Tibial artery (tissue), 4 donors: ENCODE measurements around the gene POLD2.

Source experiments
- DNase-seq, 2 donors: peaks; one replicate each; pipeline ENCODE4 v3.0.0-alpha.2; 2019
- H3K27ac ChIP-seq, 2 donors: fragments of 200-600 bp; sonication (generic) in 1 of 2; 1 replicate in 1 of 2; 2 replicates in 1 of 2; pipeline ENCODE4 v1.5.1; 2018 to 2019; ENCODE audit warnings: mild to moderate bottlenecking in 1 of 2
- H3K27me3 ChIP-seq, 2 donors: fragments of 200-600 bp; sonication (generic) in 1 of 2; one replicate each; pipeline versions ENCODE4 v1.5.1 to v1.6.0; 2016 to 2019
- H3K36me3 ChIP-seq, 3 donors: fragments of 200-600 bp; sonication (generic) in 2 of 3; one replicate each; pipeline ENCODE4 v1.5.1; 2016 to 2019; ENCODE audit warnings: mild to moderate bottlenecking in 2 of 3
- H3K4me1 ChIP-seq, 4 donors: fragments of 200-600 bp; sonication (generic) in 2 of 4; 1 replicate in 3 of 4; 2 replicates in 1 of 4; pipeline ENCODE4 v1.5.1; 2016 to 2019
- H3K4me3 ChIP-seq, 2 donors: fragments of 200-600 bp; sonication (generic) in 1 of 2; 1 replicate in 1 of 2; 2 replicates in 1 of 2; pipeline ENCODE4 v1.5.1; 2018 to 2019; ENCODE audit warnings: mild to moderate bottlenecking in 2 of 2
- H3K9me3 ChIP-seq, 3 donors: fragments of 200-600 bp; sonication (generic) in 1 of 3; one replicate each; pipeline ENCODE4 v1.5.1; 2016 to 2019
- intact Hi-C: fragments of 100-400 bp; cut with DNase I; formaldehyde crosslinking; loops from one replicate; pipeline ENCODE4 v1.15.0; 2023; ENCODE audit warnings: low total_unique reads
- TF ChIP-seq, protein P1 (sequence below), 2 experiments: fragments of 200-600 bp in 1 of 2; fragments of 450-650 bp in 1 of 2; IDR thresholded peaks; one replicate each; pipeline ENCODE4 v1.5.1; 2017 to 2019; ENCODE audit warnings: antibody characterized with exemption in 2 of 2, mild to moderate bottlenecking in 1 of 2, moderate library complexity in 1 of 2

The POLD2 gene

DNA sequence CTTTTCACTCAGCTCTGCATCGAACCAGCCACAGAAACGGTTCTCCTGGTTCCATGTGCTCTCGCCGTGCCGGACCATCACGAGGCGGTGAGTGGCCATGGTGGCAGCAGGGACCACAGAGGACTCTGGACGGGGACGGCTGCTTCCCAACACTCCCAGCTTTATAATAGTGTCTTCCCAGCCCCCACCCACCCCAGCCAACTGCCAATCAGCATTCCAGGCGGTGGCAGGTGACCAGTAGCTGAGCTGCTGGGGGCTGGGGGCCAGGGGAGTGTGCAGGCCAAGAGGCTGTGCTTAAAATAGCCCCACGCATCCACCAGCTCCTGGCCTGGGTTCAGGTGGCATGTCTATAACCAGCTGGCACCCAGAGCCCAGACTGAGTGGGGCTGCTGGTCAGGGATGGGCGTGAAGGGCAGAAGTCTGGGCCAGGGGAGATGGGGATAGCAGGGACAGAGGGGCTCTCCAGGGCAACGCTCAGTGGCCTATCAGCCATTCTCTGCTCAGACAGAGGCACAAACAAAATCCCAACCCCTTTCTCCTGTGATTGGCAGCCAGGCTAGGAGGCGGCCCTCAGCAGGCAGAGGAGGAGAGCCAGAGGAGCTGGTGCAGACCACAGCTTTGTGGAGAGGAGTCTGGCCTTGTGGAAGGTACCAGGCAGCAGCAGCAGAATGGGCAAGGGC, 57.8 kb downstream of the POLD2 start, which contains the start of gene PGAM2:
Gene PGAM2 (minus strand): TSS at position 137 of the 680 bp plus-strand sequence. CDS start 38 bp downstream, at position 99.
- peak; percentile 58 to 89 for DNase-seq
- H3K27ac ChIP-seq = peak within 1 kb of the TSS; percentile 37 to 39
- no peaks in the 10 kb centered on the region for H3K27me3 ChIP-seq
- H3K36me3 ChIP-seq = peaks cover 0 to 21% (median 13%) of the 10 kb centered on the region in 3 donors
- peak within 1 kb of the TSS; percentile 29 to 33 for H3K4me3 ChIP-seq
- intact Hi-C loops = no loop called here
- TF ChIP-seq, protein P1, sequence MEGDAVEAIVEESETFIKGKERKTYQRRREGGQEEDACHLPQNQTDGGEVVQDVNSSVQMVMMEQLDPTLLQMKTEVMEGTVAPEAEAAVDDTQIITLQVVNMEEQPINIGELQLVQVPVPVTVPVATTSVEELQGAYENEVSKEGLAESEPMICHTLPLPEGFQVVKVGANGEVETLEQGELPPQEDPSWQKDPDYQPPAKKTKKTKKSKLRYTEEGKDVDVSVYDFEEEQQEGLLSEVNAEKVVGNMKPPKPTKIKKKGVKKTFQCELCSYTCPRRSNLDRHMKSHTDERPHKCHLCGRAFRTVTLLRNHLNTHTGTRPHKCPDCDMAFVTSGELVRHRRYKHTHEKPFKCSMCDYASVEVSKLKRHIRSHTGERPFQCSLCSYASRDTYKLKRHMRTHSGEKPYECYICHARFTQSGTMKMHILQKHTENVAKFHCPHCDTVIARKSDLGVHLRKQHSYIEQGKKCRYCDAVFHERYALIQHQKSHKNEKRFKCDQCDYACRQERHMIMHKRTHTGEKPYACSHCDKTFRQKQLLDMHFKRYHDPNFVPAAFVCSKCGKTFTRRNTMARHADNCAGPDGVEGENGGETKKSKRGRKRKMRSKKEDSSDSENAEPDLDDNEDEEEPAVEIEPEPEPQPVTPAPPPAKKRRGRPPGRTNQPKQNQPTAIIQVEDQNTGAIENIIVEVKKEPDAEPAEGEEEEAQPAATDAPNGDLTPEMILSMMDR (IDR thresholded peaks at IDR 0.05) = no peak
- H3K9me3 ChIP-seq = no peaks in the 10 kb centered on the region
- peaks cover 0 to 49% (median 40%) of the 10 kb centered on the region in 4 donors for H3K4me1 ChIP-seq

DNA sequence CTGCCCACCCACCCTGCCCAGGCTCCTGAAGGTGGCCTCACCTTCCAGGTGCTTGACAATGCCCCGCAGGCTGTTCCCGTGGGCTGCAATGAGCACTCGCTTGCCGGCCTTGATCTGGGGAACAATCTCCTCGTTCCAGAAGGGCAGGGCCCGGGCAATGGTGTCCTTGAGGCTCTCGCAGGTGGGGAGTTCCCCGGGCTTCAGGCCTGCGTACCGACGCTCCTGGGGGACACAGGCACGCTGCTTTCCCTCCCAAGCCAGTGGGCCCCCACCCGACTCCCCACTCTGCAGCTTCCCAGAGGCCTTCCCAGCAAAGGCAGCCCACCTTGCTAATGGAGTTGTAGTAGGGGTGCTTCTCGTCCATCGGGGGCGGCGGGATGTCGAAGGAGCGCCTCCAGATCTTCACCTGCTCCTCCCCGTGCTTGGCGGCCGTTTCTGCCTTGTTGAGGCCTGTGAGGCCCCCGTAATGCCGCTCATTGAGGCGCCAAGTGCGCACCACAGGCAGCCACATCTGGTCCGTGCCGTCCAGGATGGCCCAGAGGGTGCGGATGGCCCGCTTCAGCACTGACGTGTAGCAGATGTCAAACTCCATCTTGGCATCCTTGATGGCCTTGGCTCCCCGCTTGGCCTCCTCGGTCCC, 58.4 kb downstream of the POLD2 start:
- Histone ChIP-seq H3K9me3 (no peaks in the 10 kb centered on the region), H3K27ac (peak overlapping the region; percentile 37 to 39), H3K4me1 (peaks cover 0 to 49% (median 40%) of the 10 kb centered on the region in 4 donors), H3K36me3 (peaks cover 5 to 28% (median 20%) of the 10 kb centered on the region in 3 donors), H3K27me3 (no peaks in the 10 kb centered on the region), H3K4me3 (peak overlapping the region; percentile 29 to 33)
- peak; percentile 24 to 71 for DNase-seq
- intact Hi-C loops = loop anchor here (5.0 kb wide), 1 partner anchor 432 kb away; no protein-coding TSS in a partner anchor
- TF ChIP-seq, protein P1 (IDR thresholded peaks at IDR 0.05) = no peak
